Peyer's patch (tissue), 4 donors: ENCODE measurements around the gene MYBPC2. TPM values are rescaled to one million over a fixed set of nuclear protein-coding genes. Genes with fewer than 3 reads are reported as not detected.

Experiments used
- DNase-seq, 3 donors: peaks; one replicate each; pipeline ENCODE4 v3.0.0-alpha.2; 2017 to 2019
- H3K27ac ChIP-seq, 4 donors: fragments of 200-600 bp; sonication (generic); one replicate each; pipeline ENCODE4 v1.5.1; 2016 to 2019
- H3K27me3 ChIP-seq, 2 donors: fragments of 200-600 bp; sonication (generic); one replicate each; pipeline ENCODE4 v1.5.1; 2019
- H3K36me3 ChIP-seq, 3 donors: fragments of 200-600 bp; sonication (generic); one replicate each; pipeline ENCODE4 v1.5.1; 2016 to 2019
- H3K4me1 ChIP-seq, 4 donors: fragments of 200-600 bp; sonication (generic); one replicate each; pipeline ENCODE4 v1.5.1; 2016 to 2019
- H3K4me3 ChIP-seq, 4 donors: fragments of 200-600 bp; sonication (generic); 1 replicate in 3 of 4; 2 replicates in 1 of 4; pipeline ENCODE4 v1.5.1; 2016 to 2019; ENCODE audit warnings: mild to moderate bottlenecking in 1 of 4
- H3K9me3 ChIP-seq, 4 donors: fragments of 200-600 bp; sonication (generic); one replicate each; pipeline ENCODE4 v1.5.1; 2016 to 2019; ENCODE audit warnings: mild to moderate bottlenecking in 1 of 4
- CTCF ChIP-seq, 6 experiments: fragments of 450-650 bp in 4 of 6; fragments of 200-600 bp in 2 of 6; sonication (generic) in 1 of 6; IDR thresholded peaks; one replicate each; pipeline ENCODE4 v1.5.1; 2017 to 2019; ENCODE audit warnings: antibody characterized with exemption in 6 of 6, mild to moderate bottlenecking in 3 of 6, moderate library complexity in 1 of 6
- POLR2A ChIP-seq, 2 donors: fragments of 450-650 bp; IDR thresholded peaks; one replicate each; pipeline ENCODE4 v1.5.1; 2017; ENCODE audit warnings: antibody characterized with exemption in 2 of 2, mild to moderate bottlenecking in 2 of 2, moderate library complexity in 2 of 2
- total RNA-seq, 4 donors: library from RNA; depleted of rRNA; stranded (reverse); fragments of >200 nt; gene quantifications; one replicate each; pipeline ENCODE4 v1.1.0, GENCODE V29; 2016

The MYBPC2 gene
- total RNA-seq, 4 donors from 2014 or later, result not detected

- TF ChIP-seq CTCF (IDR thresholded peaks at IDR 0.05) (no peak), POLR2A (IDR thresholded peaks at IDR 0.05) (no peak)
- Histone ChIP-seq H3K4me1 (no peaks in the 10 kb centered on the region), H3K27ac (no peak overlapping the region), H3K36me3 (no peaks in the 10 kb centered on the region), H3K9me3 (no peaks in the 10 kb centered on the region), H3K4me3 (no peak overlapping the region), H3K27me3 (no peaks in the 10 kb centered on the region)
- no peak for DNase-seq
Observed at GRCh38 chr19:50398675-50399367, 33.9 kb upstream of the MYBPC2 start.

GRCh38 chr19:50399368-50399745, 33.3 kb upstream of the MYBPC2 start:
- no peak overlapping the region for H3K27ac ChIP-seq
- no peaks in the 10 kb centered on the region for H3K9me3 ChIP-seq
- TF ChIP-seq POLR2A (IDR thresholded peaks at IDR 0.05) (no peak), CTCF (IDR thresholded peaks at IDR 0.05) (no peak)
- DNase-seq, result no peak
- no peaks in the 10 kb centered on the region for H3K27me3 ChIP-seq
- H3K4me3 ChIP-seq, result no peak overlapping the region
- no peaks in the 10 kb centered on the region for H3K4me1 ChIP-seq
- H3K36me3 ChIP-seq, result no peaks in the 10 kb centered on the region

- Histone ChIP-seq H3K4me3 (no peak overlapping the region), H3K9me3 (no peaks in the 10 kb centered on the region), H3K36me3 (no peaks in the 10 kb centered on the region), H3K27ac (no peak overlapping the region), H3K4me1 (no peaks in the 10 kb centered on the region), H3K27me3 (no peaks in the 10 kb centered on the region)
- TF ChIP-seq POLR2A (IDR thresholded peaks at IDR 0.05) (no peak), CTCF (IDR thresholded peaks at IDR 0.05) (no peak)
- DNase-seq, result peak in 1 of 3 donors; percentile 44
Observed at GRCh38 chr19:50401605-50402450, 30.9 kb upstream of the MYBPC2 start.

GRCh38 chr19:50402544-50403301, 30.0 kb upstream of the MYBPC2 start:
- H3K4me1 ChIP-seq, result no peaks in the 10 kb centered on the region
- H3K4me3 ChIP-seq, result no peak overlapping the region
- H3K27me3 ChIP-seq, result no peaks in the 10 kb centered on the region
- H3K9me3 ChIP-seq, result no peaks in the 10 kb centered on the region
- H3K36me3 ChIP-seq, result peaks cover 0 to 4% (median 0%) of the 10 kb centered on the region in 3 donors
- H3K27ac ChIP-seq, result no peak overlapping the region
- peak in 1 of 3 donors; percentile 43 for DNase-seq
- no peak for TF ChIP-seq CTCF (IDR thresholded peaks at IDR 0.05)
- TF ChIP-seq POLR2A (IDR thresholded peaks at IDR 0.05), result no peak

GRCh38 chr19:50406156-50406820, 26.4 kb upstream of the MYBPC2 start:
- Histone ChIP-seq H3K27ac (no peak overlapping the region), H3K9me3 (no peaks in the 10 kb centered on the region), H3K36me3 (peaks cover 0 to 4% (median 0%) of the 10 kb centered on the region in 3 donors), H3K4me3 (no peak overlapping the region), H3K4me1 (peaks cover 0 to 10% (median 2%) of the 10 kb centered on the region in 4 donors), H3K27me3 (no peaks in the 10 kb centered on the region)
- TF ChIP-seq POLR2A (IDR thresholded peaks at IDR 0.05) (no peak), CTCF (IDR thresholded peaks at IDR 0.05) (no peak)
- no peak for DNase-seq
